KMS-11 (cell line): ENCODE results near the gene LRFN2.

ENCODE experiments used
- H2AFZ ChIP-seq: fragments of 200-600 bp; sonication (generic); 2 replicates; pipeline ENCODE4 v1.6.1; 2016; ENCODE audit warnings: antibody characterized with exemption, mixed run types, low read depth
- H3K27ac ChIP-seq: fragments of 200-600 bp; sonication (generic); 2 replicates; pipeline ENCODE4 v1.6.1; 2016; ENCODE audit warnings: mild to moderate bottlenecking, mixed run types
- H3K27me3 ChIP-seq: fragments of 200-600 bp; sonication (generic); 2 replicates; pipeline ENCODE4 v1.6.1; 2017; ENCODE audit warnings: mild to moderate bottlenecking, low read depth, mixed run types, moderate library complexity; ENCODE audit not compliant: insufficient read depth
- H3K36me3 ChIP-seq: fragments of 200-600 bp; sonication (generic); 2 replicates; pipeline ENCODE4 v1.6.1; 2017; ENCODE audit warnings: mild to moderate bottlenecking, mixed run types; ENCODE audit not compliant: insufficient read depth
- H3K4me1 ChIP-seq: fragments of 200-600 bp; sonication (generic); 2 replicates; pipeline ENCODE4 v1.6.1; 2016; ENCODE audit warnings: mild to moderate bottlenecking, low read depth, mixed run types; ENCODE audit not compliant: poor library complexity, severe bottlenecking
- H3K4me2 ChIP-seq: fragments of 200-600 bp; sonication (generic); 2 replicates; pipeline ENCODE4 v1.7.0; 2016; ENCODE audit warnings: mild to moderate bottlenecking, mixed run types
- H3K4me3 ChIP-seq: fragments of 200-600 bp; sonication (generic); IDR thresholded peaks from 2 replicates; pipeline ENCODE4 v1.6.1; 2017; ENCODE audit warnings: low read depth, low read length, mixed read lengths; ENCODE audit not compliant: insufficient read depth
- H3K79me2 ChIP-seq: fragments of 200-600 bp; sonication (generic); 2 replicates; pipeline ENCODE4 v1.6.1; 2016; ENCODE audit warnings: low read depth, mixed run types; ENCODE audit not compliant: insufficient read depth
- H3K9ac ChIP-seq: fragments of 200-600 bp; sonication (generic); 2 replicates; pipeline ENCODE4 v1.6.1; 2016; ENCODE audit warnings: mild to moderate bottlenecking, mixed run types
- H4K20me1 ChIP-seq: fragments of 200-600 bp; sonication (generic); 2 replicates; pipeline ENCODE4 v1.6.1; 2016; ENCODE audit warnings: mild to moderate bottlenecking, mixed run types; ENCODE audit not compliant: insufficient read depth
- TF ChIP-seq, protein P1 (sequence below): fragments of 200-600 bp; sonication (generic); conservative IDR thresholded peaks from 2 replicates; pipeline ENCODE4 v1.6.1; 2017; ENCODE audit warnings: low read depth, mild to moderate bottlenecking, antibody characterized with exemption, low read length, moderate library complexity, mixed read lengths

Gene LRFN2

DNA sequence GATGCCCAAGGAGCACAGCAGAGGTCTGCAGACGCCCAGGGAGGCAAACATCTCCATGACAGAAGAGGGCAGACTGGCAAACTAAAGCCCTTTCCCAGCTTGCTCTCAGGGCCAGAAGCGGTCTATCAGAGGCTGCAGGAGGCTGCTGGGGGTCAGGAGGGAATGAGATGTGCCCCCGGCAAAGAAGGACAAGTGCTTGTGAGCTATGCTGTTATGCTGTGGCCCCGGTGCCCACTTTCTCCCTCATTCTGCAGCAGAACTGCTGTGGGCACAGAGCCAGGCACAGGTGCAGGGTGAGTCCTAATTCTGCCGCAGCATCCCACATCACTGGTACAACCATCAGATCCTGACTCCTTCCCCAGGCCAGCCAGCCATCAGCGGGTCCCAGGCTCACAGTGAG is 46.4 kb downstream of the LRFN2 start:
- H3K9ac ChIP-seq = no peak overlapping the region
- H4K20me1 ChIP-seq = no peaks in the 10 kb centered on the region

DNA sequence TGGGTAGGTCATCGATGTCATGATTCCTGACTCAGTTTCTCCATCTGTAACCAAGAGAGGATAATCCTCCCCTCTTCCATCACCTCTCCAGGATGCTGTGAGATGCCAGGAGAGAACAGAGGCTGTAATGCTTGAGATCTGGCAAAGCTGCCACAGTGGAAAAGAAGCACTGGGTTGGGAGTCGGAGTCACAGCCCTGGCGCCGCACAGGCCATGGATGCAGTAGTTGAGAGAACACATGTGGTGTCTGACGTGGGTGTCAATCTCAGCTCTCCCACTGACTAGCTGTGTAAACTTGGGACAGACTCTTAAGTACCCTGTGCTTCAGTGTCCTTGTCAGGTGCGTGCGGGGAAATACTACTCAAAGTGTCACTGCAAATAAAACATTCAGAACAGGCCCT is 47.3 kb downstream of the LRFN2 start:
- no peaks in the 10 kb centered on the region for H3K36me3 ChIP-seq
- H3K79me2 ChIP-seq = no peaks in the 10 kb centered on the region
- H3K9ac ChIP-seq = no peak overlapping the region
- no peak overlapping the region for H3K4me2 ChIP-seq
- TF ChIP-seq, protein P1, sequence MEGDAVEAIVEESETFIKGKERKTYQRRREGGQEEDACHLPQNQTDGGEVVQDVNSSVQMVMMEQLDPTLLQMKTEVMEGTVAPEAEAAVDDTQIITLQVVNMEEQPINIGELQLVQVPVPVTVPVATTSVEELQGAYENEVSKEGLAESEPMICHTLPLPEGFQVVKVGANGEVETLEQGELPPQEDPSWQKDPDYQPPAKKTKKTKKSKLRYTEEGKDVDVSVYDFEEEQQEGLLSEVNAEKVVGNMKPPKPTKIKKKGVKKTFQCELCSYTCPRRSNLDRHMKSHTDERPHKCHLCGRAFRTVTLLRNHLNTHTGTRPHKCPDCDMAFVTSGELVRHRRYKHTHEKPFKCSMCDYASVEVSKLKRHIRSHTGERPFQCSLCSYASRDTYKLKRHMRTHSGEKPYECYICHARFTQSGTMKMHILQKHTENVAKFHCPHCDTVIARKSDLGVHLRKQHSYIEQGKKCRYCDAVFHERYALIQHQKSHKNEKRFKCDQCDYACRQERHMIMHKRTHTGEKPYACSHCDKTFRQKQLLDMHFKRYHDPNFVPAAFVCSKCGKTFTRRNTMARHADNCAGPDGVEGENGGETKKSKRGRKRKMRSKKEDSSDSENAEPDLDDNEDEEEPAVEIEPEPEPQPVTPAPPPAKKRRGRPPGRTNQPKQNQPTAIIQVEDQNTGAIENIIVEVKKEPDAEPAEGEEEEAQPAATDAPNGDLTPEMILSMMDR = no peak
- no peaks in the 10 kb centered on the region for H3K27me3 ChIP-seq
- no peak overlapping the region for H3K4me3 ChIP-seq
- H3K4me1 ChIP-seq = no peaks in the 10 kb centered on the region
- no peak overlapping the region for H3K27ac ChIP-seq
- no peak overlapping the region for H2AFZ ChIP-seq
- no peaks in the 10 kb centered on the region for H4K20me1 ChIP-seq

More for the DNA sequence above, 46.4 kb downstream of the LRFN2 start:
- Histone ChIP-seq H3K4me3 (no peak overlapping the region), H2AFZ (no peak overlapping the region), H3K79me2 (no peaks in the 10 kb centered on the region), H3K27ac (no peak overlapping the region), H3K4me2 (no peak overlapping the region), H3K27me3 (no peaks in the 10 kb centered on the region), H3K4me1 (no peaks in the 10 kb centered on the region), H3K36me3 (no peaks in the 10 kb centered on the region)
- TF ChIP-seq, protein P1 = no peak

DNA sequence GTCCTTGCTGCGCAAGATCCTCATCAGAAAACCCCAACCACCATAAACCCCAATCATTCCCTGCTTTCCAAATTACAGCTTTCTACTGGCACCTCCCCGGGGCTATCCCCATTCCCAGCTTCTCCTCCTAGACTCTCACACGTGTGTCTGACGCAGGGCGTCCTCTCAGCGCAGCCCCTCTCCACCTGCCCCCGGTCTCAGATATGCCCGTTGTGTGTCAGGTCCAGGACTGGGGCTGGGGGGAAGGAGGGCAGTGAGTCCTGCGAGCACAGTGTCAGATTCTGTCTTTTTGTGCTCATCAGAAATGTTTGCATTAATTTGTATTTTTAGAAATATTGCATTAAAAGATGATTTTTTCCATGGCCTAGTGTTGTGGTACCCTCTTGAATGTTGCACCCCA is 48.6 kb downstream of the LRFN2 start:
- no peak overlapping the region for H3K4me3 ChIP-seq
- no peaks in the 10 kb centered on the region for H3K27me3 ChIP-seq
- H3K9ac ChIP-seq = no peak overlapping the region
- TF ChIP-seq, protein P1 = no peak
- no peak overlapping the region for H2AFZ ChIP-seq
- H3K4me2 ChIP-seq = no peak overlapping the region
- no peaks in the 10 kb centered on the region for H3K4me1 ChIP-seq
- no peaks in the 10 kb centered on the region for H3K36me3 ChIP-seq
- no peak overlapping the region for H3K27ac ChIP-seq
- H3K79me2 ChIP-seq = no peaks in the 10 kb centered on the region
- no peaks in the 10 kb centered on the region for H4K20me1 ChIP-seq

DNA sequence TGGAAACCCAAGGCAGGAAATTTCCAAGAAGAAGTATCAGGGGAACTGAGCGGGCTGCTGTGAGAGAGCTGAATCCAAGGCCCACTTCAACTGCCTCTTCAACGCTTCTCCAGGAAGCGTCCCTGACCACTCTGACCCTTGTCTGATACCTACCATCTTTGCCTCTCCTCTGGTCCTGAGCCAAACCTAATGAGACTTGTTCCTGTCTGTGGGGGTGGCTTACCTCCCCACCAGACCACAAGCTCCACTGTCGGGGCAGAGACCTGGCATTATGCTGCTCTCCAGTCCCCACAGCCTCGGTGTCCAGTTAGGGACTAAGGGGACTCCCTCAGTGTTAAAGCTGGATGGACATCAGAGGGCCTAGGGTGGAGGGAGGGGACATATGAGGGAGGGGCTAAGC is 49.7 kb downstream of the LRFN2 start:
- no peak overlapping the region for H3K27ac ChIP-seq
- TF ChIP-seq, protein P1 = no peak
- H3K79me2 ChIP-seq = no peaks in the 10 kb centered on the region
- H3K9ac ChIP-seq = no peak overlapping the region
- H3K27me3 ChIP-seq = no peaks in the 10 kb centered on the region
- no peaks in the 10 kb centered on the region for H4K20me1 ChIP-seq
- no peak overlapping the region for H3K4me2 ChIP-seq
- no peaks in the 10 kb centered on the region for H3K36me3 ChIP-seq
- no peak overlapping the region for H2AFZ ChIP-seq
- H3K4me1 ChIP-seq = no peaks in the 10 kb centered on the region
- no peak overlapping the region for H3K4me3 ChIP-seq

DNA sequence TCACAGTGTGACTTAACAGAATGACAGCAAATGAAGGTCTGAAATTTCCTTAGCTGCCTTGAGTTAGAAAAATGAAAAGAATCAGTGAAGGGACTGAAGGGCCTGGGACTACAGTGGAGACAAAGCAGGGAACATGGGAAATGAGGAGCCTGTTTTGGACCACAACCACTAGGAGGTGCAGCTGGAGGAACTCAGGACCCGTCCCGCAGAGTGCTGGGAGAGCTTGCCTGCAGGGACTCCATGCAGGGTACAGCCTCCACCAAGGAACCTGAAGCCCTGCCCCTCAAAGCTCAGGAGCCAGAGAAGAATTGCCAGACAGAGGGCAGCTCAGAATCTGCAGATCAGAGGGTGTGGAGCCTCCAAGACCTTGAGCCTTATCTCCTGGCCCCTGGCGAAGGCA is 50.7 kb downstream of the LRFN2 start:
- Histone ChIP-seq H3K27ac (no peak overlapping the region), H3K79me2 (no peaks in the 10 kb centered on the region), H3K4me1 (no peaks in the 10 kb centered on the region), H3K27me3 (no peaks in the 10 kb centered on the region), H2AFZ (no peak overlapping the region), H3K4me2 (no peak overlapping the region), H3K36me3 (no peaks in the 10 kb centered on the region), H3K4me3 (no peak overlapping the region), H3K9ac (no peak overlapping the region), H4K20me1 (no peaks in the 10 kb centered on the region)
- TF ChIP-seq, protein P1 = no peak
